Activated naive CD4-positive, alpha-beta T cell (primary cell): ENCODE measurements around the gene BTF3L4.
"Not testable (repeated sequence)": the region's sequence is repeated elsewhere in the genome, so short reads cannot be mapped to it uniquely, and the experiment has no call there.

Source experiments
- DNase-seq, 4 experiments: peaks; one replicate each; lab custom pipeline; 2025; lab: John Stamatoyannopoulos, UW

The BTF3L4 gene

DNA sequence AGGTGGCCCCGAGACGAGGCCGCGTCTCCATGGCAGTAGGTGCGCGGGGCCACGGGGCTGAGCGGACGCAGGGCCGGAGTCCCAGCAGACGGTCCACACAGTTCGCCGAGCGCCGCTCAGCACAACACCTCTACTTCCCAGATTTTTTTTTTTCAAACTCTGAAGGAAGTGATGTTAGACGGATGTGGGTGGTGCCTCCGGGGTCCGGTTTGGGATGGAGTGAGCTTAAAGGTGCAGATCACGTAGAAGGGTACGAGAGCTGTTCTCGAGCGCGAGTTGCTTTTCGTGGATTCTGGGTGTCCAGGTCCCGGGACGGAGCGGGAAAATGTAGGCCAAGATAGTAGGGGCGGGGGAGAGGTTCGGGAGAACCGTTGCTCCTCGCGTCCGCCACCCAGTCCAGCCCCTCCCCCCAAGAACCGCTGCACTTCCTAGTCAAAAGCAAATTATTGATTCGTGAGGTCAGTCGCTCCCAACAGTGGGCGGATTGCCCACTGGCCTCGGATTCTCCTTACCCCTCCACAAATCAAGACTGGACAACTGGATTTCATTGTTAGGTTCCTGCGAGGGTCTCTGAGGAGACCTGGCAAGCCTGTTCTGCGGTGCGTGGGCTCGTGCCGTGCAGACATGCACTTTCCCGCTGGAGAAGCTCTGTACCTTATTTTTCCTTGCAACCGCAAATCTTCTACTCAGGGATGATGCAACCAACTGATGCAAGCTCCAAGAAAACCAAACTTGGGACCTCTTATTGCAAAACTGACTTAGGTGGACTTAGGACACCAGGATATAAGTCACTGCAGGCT is 829 bp upstream of the BTF3L4 start, which contains the start of gene TXNDC12:
Gene TXNDC12, minus strand, starts transcription at position 126 of the 800 bp plus-strand sequence. Its CDS starts 95 bp downstream, at position 31.
- DNase-seq: peak in 3 of 4 experiments; percentile 7 to 45 (median 10)

DNA sequence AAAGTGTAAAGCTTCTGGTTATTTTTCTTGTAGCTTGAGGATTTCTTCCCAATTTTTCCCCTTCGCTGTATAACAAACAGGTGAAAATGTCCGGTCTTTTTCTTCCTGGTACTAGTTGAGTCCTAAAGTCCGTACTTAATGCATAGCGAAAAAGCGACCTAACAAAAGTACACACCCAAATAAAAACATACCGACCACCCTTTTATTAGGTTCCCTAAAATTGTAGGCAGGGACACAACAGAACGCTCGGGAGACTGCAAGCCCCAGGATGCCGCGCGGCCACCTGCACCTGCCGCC is 281 bp upstream of the BTF3L4 start:
- DNase-seq: no peak

DNA sequence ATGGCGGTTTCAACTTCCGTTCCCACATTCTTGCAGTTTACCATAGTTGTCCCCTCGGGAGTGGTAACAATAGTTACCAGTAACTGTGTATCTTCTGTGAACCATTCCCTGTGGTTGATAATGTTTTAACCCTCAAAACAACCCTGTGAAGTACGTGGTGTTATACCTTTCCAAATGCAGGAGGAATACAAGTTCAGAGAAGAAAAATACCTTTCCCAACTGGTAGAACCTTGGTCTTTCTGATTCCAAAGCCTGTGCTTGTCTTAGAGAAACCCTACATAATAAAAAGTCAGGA is 789 bp downstream of the BTF3L4 start:
- DNase-seq: no peak

DNA sequence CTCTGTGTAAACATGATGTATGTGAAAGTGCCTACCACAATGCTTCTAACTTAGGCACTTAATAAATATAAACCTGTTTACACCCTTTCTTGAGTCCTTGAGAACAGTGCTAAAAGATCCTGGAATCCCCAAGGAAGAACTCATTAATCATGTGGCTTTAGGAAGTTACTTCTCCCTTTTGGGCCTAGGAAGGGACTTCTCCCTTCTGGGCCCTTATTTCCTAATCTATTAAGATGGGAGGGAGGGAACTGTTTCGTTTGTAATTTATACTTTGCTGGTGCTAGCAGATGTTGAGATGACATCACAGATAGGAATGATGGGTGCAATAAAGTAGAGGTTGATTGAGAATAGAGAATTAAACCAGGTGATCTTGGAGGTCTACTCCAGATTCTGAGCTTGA is 1.2 kb downstream of the BTF3L4 start:
- DNase-seq: no peak

DNA sequence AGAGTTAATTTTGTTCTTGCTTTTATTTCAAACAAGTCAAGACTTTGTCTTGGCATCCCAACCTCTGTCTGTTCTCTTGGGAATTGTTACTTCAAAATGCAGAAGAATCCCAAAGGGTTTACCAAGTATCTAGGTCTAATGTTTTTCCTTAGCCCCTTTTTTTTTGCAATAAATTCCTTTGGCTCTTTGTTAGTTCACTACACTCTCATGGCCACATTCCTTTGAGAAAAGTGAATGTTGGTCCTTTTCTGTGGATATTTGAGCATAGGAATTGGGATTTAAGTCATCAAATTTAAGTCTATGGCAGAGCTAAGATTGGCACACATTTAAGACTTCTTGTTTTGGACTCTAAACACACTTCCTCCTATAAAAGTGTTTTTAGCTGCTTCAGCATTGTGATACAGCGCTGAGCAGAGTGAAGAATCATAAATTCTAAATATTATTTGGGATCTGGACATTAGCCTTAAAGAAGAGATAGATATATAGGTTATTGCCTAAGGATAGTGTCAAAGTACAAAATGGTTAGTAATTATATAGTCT is 1.9 kb downstream of the BTF3L4 start:
- DNase-seq: no peak

DNA sequence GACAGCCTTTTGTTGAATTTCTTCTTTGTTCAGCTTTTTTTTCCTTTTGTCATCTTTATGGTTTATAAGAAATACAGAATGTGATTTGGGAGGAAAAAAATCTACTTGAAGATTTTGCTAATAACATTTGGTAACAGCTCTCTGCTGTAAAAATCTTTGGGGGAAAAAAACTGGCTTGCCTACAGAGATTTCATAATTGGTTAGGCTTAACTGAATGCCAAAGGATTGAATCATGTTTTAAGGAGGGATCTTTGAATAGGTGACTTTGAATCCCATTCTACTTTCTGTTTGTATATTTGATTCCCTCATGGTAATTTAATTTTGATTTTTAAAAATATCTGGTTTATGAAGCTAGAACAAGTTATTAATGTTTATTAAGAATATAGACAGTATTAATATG is 3.2 kb downstream of the BTF3L4 start:
- DNase-seq: no peak

DNA sequence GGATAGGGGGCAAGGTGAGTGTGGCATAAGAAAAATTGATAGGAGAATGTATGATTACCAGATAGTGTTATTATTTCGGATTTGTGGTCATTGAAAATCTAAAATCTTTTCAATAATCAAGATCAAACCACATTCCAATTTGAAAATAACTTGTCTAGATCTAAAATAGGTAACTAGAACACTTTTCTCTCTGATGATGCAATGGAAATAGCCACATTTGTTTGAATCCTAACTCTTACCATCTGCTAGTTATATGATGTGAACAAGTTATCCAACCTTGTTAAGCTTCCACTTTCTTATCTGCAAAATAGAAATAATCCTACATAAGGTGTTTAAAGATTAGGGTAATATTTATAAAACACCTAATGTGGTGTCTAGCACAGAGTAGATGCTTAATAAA is 3.8 kb downstream of the BTF3L4 start:
- no peak for DNase-seq

DNA sequence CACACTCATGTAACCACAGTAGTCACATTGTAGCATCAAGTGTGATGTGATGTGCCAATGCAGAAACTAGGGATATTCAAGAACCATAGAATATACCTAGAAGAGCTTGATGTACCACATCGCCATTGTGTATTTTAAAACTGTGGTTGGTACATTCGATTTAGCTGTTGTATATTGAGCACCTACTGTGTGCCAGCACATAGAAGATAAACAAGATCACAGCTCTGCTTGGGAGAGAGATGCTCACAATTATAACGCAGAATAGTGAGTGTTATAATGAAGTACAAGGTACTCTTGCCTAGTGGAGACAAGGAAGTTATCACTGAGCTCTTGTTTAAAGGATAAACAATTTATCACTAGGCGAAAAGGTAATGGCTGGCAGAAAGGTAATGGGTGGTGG is 4.7 kb downstream of the BTF3L4 start:
- DNase-seq: no peak

DNA sequence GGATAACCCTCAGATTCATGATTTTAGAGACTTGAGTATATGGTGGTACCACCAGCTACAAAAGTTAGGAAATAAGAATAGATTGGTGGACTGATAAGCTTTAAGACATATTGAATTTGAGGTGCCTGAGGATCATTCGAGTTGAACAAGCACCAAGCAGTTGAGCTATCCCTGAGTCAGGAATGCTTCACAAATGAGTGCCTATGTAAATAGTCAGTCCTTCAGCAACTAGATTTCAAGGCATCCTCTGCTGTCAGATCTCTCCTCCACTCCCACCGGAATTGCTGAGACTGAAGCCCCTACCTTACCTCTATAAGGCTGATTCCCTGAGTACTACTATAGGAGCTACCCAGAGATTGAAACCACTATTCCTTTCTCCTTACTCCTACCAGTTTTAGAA is 7.1 kb downstream of the BTF3L4 start:
- DNase-seq: no peak

DNA sequence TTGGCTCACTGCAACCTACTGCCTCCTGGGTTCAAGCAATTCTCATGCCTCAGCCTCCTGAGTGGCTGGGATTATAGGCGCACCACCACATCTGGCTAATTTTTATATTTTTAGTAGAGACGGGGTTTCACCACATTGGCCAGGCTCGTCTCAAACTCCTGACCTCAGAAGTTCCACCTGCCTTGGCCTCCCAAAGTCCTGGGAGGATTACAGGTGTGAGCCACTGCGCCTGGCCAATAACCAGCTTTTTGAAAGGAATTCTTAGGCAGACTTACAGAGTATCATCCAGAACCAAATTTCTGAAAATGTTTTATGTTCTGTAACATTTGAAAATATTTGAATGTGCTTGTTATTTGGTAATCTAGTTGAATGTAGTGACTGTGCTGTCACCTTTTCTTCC is 14.6 kb downstream of the BTF3L4 start:
- DNase-seq: no peak

DNA sequence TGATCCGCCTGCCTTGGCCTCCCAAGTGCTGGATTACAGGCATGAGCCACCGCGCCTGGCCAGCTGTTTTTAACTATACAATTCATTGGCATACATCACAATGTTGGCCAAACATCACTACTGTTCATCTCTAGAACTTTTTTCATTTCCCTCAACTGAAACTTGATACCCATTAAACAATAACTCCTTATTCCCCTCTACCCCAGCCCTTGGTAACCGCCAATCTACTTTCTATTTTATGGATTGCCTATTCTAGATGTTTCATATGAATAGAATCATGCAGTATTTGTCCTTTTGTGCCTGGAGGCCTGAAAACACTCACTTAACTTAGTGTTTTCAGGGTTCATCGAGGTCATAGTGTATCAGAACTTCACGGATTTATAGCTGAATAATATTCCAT is 16.2 kb downstream of the BTF3L4 start:
- no peak for DNase-seq

DNA sequence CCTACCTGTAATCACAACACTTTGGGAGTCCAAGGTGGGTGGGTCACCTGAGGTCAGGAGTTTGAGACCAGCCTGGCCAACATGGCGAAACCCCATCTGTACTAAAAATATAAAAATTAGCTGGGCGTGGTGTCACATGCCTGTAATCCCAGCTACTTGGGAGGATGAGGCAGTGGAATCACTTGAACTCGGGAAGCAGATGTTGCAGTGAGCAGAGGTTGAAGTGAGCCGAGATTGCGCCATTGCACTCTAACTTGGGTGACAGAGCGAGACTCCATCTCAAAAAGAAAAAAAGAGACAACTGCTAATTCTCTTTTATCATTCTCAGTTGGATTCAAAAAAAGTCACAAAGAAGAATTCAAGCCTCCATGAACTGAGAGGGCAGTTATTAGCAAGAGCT is 21.2 kb downstream of the BTF3L4 start:
- DNase-seq: not testable (repeated sequence)

DNA sequence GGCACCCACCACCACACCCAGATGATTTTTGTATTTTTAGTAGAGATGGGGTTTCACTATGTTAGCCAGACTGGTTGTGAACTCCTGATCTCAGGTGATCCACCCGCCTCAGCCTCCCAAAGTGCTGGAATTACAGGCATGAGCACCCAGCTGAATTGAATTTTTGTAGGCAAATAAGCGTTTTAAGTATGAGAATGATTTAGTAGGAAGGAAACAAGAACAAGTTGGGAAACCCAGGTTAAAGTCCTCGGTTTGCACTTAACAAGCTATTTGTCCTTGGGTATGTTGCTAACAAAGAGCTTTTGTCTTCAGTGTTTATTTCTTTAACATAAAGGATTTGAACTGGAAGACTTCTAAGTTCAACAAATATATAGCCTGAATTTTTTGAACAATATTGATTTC is 23.9 kb downstream of the BTF3L4 start:
- no peak for DNase-seq

DNA sequence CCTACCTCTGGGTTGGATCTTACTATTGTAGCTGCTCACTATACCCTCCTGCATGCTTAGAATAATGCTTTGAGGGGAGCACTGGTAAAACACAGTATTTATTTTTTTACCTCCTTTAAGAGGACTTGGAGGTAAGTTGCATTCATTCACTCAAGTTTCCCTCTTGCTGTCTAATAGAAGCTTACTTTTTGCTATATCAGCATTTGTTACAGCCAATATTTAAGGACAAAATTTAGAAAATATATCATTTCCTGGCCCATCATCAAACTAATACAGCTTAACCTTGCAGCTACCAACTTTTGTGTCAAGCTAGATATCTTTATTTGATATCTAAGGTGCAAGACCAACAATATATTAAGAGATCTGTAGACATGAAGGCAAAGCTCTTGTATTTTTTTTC is 31.8 kb downstream of the BTF3L4 start:
- not testable (repeated sequence) for DNase-seq

DNA sequence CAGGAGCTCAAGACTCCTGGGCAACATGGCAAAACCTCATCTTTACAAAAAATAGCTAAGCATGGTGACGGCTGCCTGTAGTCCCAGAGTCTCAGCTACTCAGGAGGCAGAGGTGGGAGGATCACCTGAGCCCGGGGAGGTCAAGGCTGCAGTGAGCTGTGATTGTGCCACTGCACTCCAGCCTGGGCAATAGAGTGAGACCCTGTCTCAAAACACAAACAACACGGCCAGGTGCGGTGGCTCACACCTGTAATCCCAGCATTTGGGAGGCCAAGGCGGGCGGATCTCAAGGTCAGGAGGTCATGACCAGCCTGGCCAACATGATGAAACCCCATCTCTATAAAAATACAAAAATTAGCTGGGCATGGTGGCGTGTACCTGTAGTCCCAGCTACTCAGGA is 38.2 kb downstream of the BTF3L4 start:
- DNase-seq: not testable (repeated sequence)

DNA sequence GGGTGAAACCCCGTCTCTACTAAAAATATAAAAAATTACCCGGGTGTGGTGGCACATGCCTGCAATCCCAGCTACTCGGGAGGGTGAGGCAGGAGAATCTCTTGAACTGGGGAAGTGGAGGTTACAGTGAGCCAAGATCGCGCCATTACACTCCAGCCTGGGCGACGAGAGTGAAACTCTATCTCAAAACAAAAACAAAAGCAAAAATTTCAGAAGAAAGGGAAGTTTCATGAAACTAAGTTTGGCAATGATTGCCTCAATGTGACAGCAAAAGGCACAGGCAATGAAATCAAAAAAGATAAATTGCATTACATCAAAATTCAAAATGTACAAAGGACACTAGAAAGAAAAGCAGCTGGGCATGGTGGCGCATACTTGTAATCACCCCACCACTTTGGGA is 40.1 kb downstream of the BTF3L4 start:
- no peak for DNase-seq

DNA sequence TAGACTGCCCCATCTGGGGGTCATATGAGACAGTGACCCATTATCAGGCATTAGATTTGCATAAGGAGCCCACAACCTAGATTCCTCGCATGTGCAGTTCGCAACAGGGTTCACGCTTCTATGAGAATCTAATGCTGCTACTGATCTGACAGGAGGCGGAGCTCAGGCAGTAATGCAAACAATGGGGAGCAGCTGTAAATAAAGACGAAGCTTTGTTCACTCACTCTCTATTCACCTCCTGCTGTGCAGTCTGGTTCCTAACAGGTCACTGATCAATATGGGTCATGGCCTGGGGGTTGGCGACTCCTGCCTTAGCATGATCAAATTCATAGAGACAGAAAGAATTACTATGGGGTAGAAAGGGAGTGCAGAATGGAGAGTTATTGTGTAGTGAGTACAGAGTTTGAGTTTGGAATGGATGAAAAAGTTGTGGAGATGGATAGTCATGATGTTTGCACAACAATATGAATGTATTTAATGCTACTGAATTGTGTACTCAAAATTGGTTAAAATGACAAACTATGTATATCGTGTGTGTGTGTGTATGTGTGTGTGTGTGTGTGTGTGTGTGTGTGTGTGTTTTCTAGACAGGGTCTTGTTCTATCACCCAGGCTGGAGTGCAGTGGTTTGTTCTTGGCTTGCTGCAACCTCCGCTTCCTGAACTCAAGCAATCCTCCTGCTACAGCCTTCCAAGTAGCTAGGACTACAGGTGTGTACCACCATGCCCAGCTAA is 42.2 kb downstream of the BTF3L4 start:
- no peak for DNase-seq

DNA sequence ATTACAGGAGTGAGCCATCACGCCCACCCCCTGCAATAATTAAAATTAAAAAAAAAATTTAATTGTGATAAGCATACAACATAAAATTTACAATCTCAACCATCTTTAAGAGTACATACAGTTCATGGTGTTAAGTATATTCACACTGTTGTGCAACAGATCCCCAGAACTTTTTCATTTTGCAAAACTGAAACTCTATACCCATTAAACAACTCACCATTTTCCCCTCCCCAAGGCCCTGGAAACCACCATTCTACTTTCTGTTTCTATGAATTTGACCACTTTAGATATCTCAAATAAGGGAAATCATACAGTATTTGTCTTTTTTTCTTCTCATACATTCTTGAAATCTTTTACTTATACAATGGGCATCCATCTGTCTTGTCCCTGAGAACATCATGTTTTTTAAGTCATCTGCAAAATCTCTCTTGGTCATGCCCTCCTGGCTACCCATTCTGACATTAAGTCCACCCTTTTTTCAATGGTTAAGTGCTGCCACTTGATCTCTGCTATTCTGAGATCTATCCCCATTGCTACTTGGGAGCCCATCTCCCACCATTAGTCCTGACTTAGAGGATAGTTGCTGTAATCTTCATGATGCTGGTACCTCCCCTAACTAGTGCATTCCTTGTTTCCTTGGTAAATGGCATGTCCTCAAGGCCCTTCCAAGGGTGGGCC is 46.4 kb downstream of the BTF3L4 start:
- DNase-seq: no peak

DNA sequence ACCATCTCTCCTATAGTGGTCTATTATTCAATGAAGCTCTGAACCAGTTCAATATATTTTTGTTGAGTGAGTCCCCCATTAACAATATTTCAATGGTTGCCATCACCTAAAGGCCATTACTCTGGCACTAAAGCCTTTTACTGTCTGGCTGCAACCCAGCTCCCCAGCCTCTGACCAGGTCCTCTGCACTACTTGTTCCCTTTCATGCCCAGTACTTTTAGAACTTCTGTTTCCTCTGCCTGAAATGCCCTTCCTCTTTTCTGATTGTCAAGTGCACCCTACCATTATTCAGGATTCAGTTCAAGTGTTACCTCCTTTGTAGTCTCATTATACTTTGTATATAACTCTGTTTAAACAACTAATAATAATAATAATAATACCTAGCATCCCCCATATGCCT is 55.4 kb downstream of the BTF3L4 start:
- DNase-seq: no peak

DNA sequence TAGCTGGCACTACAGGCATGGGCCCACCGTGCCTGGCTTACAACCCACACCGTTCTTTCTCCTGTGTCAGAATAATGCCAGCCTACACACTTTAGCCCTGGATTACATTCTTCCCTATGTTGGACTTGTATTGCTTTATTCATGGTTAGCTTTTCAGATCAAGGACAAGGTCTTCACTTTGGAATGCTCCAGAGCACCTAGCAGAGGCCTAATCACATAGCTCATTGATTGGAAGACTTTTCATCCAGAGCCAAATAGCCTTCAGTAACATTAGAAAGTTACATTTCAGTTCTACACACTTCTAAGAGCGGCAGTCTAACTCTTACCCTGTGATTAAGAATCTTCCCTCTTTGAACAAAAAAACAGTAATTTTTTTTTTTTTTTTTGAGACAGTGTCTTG is 56.4 kb downstream of the BTF3L4 start:
- DNase-seq: no peak

DNA sequence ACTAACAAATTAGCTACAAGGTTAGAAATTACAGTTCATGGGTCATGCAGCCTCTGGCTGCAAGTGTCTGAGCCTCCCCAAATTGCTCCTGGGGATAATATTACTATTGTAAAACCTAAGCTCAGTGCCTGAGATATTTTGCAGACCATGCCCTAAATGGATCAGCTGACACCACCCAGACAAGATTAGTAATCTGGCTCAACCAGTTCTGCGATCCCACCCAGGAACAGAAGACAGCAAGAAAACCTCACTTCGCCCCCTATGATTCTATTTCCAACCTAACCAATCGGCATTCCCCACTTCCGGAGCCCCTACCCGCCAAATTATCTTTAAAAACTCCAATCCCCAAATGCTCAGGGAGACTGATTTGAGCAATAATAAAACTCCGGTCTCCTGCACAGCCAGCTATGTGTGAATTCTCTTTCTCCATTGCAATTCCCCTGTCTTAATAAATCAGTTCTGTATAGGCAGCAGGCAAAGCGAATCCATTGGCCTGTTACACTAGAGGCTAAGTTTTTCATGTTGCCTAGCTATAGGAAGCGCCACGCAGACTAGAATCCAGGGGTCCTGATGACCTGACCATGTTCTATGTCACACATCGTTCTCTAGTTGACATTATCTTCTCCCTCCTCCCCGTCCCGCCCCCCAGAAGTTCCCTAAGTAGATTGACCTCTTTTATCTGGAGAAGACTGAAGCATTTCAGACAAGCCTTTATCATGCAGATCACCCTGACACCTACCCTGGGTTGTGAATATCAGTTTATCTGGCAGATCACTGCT is 63.4 kb downstream of the BTF3L4 start:
- DNase-seq: no peak

DNA sequence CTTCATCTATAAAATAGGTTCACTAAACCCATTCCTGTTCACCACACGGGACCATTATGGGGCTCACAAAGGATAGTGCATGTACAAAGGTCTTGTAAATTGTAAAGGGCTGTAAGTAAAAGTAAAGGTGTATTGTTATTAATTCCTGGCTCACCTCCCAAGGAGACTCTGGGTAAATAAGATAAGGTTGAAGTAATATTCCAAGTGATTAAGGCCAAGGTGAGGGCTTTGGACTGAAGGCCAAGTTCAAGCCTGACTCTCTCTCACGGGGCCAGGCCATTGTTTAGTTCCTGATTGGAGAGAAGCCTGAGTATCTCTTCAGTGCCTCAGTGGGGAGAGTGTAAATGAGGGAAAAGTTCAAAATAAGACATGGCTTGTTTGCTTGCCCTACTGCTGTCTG is 66.3 kb downstream of the BTF3L4 start:
- no peak for DNase-seq
